Fibroblast of villous mesenchyme (primary cell): ENCODE measurements around the gene TTYH3. TPM values are rescaled to one million over a fixed set of nuclear protein-coding genes. Genes with fewer than 3 reads are reported as not detected.
A peak's percentile ranks its signal among the peaks of the same experiment; 100 is the strongest.

Source experiments
- DNase-seq: peaks from one replicate; pipeline ENCODE4 v3.0.0-alpha.2; 2010; ENCODE audit warnings: low read depth
- H3K4me3 ChIP-seq: 2 replicates; pipeline ENCODE4 v1.5.1; 2011; ENCODE audit warnings: low read depth, mild to moderate bottlenecking, low read length
- total RNA-seq: library from RNA; depleted of rRNA; stranded (reverse); fragments of >200 nt; gene quantifications from 2 replicates; pipeline ENCODE4 v1.2.3, GENCODE V29; 2012
- TF ChIP-seq, protein P1 (sequence below): IDR thresholded peaks from 2 replicates; pipeline ENCODE4 v1.5.1; 2012; ENCODE audit warnings: low read depth, mild to moderate bottlenecking, low read length; ENCODE audit not compliant: insufficient read depth

TTYH3 gene
- total RNA-seq, 1 donor, result 61.3 TPM

DNA sequence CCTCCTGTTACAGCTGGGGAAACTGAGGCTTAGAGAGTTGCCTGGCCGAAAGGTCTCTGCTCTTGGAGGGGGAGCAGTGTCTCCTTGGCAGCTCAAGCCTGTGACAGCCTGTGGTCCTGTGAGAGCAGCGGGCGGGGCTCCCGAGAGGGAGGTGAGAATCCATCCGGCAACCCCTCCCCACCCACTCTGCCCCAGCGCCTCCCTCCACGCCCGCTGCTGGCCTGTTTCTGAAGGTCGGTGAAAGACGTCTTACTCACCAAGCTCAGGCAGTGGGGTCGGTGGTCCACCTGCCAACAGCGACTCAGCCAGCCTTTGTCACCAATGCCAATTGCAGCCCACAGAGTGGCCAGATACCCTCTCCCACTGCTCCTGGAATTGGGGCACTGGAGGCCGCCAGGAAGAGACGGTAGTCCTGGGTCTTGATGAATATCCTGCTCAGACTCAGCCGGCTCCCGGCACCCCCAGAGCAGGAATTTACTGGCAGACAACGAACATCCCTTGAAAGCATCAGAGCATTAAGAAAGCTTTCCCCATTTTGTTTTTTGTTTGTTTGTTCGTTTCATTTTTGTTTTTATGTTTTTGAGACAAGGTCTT lies 7.4 kb upstream of the TTYH3 start:
- no peak overlapping the region for H3K4me3 ChIP-seq
- no peak for DNase-seq
- TF ChIP-seq, protein P1, sequence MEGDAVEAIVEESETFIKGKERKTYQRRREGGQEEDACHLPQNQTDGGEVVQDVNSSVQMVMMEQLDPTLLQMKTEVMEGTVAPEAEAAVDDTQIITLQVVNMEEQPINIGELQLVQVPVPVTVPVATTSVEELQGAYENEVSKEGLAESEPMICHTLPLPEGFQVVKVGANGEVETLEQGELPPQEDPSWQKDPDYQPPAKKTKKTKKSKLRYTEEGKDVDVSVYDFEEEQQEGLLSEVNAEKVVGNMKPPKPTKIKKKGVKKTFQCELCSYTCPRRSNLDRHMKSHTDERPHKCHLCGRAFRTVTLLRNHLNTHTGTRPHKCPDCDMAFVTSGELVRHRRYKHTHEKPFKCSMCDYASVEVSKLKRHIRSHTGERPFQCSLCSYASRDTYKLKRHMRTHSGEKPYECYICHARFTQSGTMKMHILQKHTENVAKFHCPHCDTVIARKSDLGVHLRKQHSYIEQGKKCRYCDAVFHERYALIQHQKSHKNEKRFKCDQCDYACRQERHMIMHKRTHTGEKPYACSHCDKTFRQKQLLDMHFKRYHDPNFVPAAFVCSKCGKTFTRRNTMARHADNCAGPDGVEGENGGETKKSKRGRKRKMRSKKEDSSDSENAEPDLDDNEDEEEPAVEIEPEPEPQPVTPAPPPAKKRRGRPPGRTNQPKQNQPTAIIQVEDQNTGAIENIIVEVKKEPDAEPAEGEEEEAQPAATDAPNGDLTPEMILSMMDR, result no peak

- TF ChIP-seq, protein P1, result no peak
- peak; percentile 47 for DNase-seq
- no peak overlapping the region for H3K4me3 ChIP-seq
Observed at GRCh38 chr7:2626498-2627117, 5.2 kb upstream of the TTYH3 start.

GRCh38 chr7:2627258-2628129 lies 4.3 kb upstream of the TTYH3 start:
- TF ChIP-seq, protein P1, result no peak
- no peak for DNase-seq
- H3K4me3 ChIP-seq, result no peak overlapping the region

- no peak overlapping the region for H3K4me3 ChIP-seq
- no peak for DNase-seq
- TF ChIP-seq, protein P1, result no peak
Observed at GRCh38 chr7:2628130-2628482, 3.7 kb upstream of the TTYH3 start.

GRCh38 chr7:2628891-2629290 lies 2.9 kb upstream of the TTYH3 start:
- no peak overlapping the region for H3K4me3 ChIP-seq
- TF ChIP-seq, protein P1, result no peak
- no peak for DNase-seq

GRCh38 chr7:2629746-2630681 lies 1.8 kb upstream of the TTYH3 start:
- no peak overlapping the region for H3K4me3 ChIP-seq
- no peak for DNase-seq
- TF ChIP-seq, protein P1, result no peak
